ENCODE data around the gene MYH16.

The MYH16 gene

GRCh38 chr7:99238558-99239341, 33.9 kb upstream of the MYH16 start:
- TF ChIP-seq, protein P1, sequence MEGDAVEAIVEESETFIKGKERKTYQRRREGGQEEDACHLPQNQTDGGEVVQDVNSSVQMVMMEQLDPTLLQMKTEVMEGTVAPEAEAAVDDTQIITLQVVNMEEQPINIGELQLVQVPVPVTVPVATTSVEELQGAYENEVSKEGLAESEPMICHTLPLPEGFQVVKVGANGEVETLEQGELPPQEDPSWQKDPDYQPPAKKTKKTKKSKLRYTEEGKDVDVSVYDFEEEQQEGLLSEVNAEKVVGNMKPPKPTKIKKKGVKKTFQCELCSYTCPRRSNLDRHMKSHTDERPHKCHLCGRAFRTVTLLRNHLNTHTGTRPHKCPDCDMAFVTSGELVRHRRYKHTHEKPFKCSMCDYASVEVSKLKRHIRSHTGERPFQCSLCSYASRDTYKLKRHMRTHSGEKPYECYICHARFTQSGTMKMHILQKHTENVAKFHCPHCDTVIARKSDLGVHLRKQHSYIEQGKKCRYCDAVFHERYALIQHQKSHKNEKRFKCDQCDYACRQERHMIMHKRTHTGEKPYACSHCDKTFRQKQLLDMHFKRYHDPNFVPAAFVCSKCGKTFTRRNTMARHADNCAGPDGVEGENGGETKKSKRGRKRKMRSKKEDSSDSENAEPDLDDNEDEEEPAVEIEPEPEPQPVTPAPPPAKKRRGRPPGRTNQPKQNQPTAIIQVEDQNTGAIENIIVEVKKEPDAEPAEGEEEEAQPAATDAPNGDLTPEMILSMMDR (IDR thresholded peaks at IDR 0.05): no peak
- H3K27ac ChIP-seq: no peak overlapping the region
- no peak for DNase-seq (ENCODE audit: low spot score)
- H3K4me3 ChIP-seq: no peak overlapping the region

GRCh38 chr7:99242682-99243081, 30.0 kb upstream of the MYH16 start:
- Histone ChIP-seq H3K4me3 (no peak overlapping the region), H3K27ac (no peak overlapping the region)
- no peak for DNase-seq (ENCODE audit: low spot score)
- TF ChIP-seq, protein P1 (IDR thresholded peaks at IDR 0.05): no peak

DNA sequence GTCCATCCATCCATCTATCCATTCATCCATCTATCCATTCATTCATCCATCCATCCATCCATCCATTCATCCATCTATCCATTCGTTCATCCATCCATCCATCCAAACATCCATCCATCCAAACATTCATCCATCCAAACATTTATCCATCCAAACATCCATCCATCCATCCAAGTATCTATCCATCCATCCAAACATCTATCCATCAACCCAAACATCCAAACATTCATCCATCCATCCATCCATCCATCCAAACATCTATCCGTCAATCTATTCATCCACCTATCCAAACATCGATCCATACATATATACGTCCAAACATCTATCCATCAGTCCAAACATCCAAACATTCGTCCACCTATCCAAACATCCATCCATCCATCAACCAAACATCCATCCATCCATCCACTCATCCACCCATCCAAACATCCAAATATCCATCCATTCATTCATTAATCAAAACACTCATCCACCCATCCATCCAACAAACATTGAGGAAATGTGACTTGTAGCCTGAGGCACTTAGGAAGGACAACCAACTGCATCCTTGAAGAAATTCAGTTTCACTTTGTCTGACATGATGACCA, 28.8 kb upstream of the MYH16 start:
- Histone ChIP-seq H3K27ac (no peak overlapping the region), H3K4me3 (no peak overlapping the region)
- TF ChIP-seq, protein P1 (IDR thresholded peaks at IDR 0.05): no peak
- DNase-seq (ENCODE audit: low spot score): no peak

- no peak overlapping the region for H3K27ac ChIP-seq
- no peak overlapping the region for H3K4me3 ChIP-seq
- TF ChIP-seq, protein P1 (IDR thresholded peaks at IDR 0.05): no peak
- DNase-seq (ENCODE audit: low spot score): no peak
These were observed 27.7 kb upstream of the MYH16 start for GRCh38 chr7:99244939-99245338.

- Histone ChIP-seq H3K4me3 (no peak overlapping the region), H3K27ac (no peak overlapping the region)
- TF ChIP-seq, protein P1 (IDR thresholded peaks at IDR 0.05): no peak
- no peak for DNase-seq (ENCODE audit: low spot score)
These were observed 24.1 kb upstream of the MYH16 start for GRCh38 chr7:99248391-99249095.

GRCh38 chr7:99249985-99250575, 22.6 kb upstream of the MYH16 start:
- DNase-seq (ENCODE audit: low spot score): no peak
- Histone ChIP-seq H3K27ac (no peak overlapping the region), H3K4me3 (no peak overlapping the region)
- TF ChIP-seq, protein P1 (IDR thresholded peaks at IDR 0.05): no peak

Data from coronary artery (tissue), 2 donors.